Cardiac muscle cell (in vitro differentiated cells and primary cell): Measurements from ENCODE around the gene DUOX1. TPM values are rescaled to one million over a fixed set of nuclear protein-coding genes. Genes with fewer than 3 reads are reported as not detected.

Experiments
- DNase-seq, 2 donors: peaks; one replicate each; pipeline versions ENCODE4 v3.0.0 to v3.0.0-alpha.2; 2010 to 2017; ENCODE audit warnings: low read depth in 1 of 2, low spot score in 1 of 2
- H3K27ac ChIP-seq: fragments of 200-600 bp; sonication (generic); 2 replicates; pipeline ENCODE4 v1.5.1; 2016
- H3K27me3 ChIP-seq: fragments of 200-600 bp; sonication (generic); 2 replicates; pipeline ENCODE4 v1.6.0; 2016; ENCODE audit warnings: control low read depth
- H3K36me3 ChIP-seq: fragments of 200-600 bp; sonication (generic); 2 replicates; pipeline ENCODE4 v1.5.1; 2016; ENCODE audit warnings: control low read depth
- H3K4me1 ChIP-seq: fragments of 200-600 bp; sonication (generic); 2 replicates; pipeline ENCODE4 v1.8.1; 2017; ENCODE audit warnings: low read depth, mild to moderate bottlenecking, mixed run types
- H3K4me3 ChIP-seq: fragments of 200-600 bp; sonication (generic); 2 replicates; pipeline ENCODE4 v1.5.1; 2016; ENCODE audit warnings: mild to moderate bottlenecking
- H3K9me3 ChIP-seq: fragments of 200-600 bp; sonication (generic); 2 replicates; pipeline ENCODE4 v1.5.1; 2017; ENCODE audit warnings: low read depth, mild to moderate bottlenecking, control low read depth
- polyA plus RNA-seq: library from polyadenylated mRNA; unstranded; fragments of >200 nt; fragmentation: Nextera tagmentation; extraction: Ambion mirVana; gene quantifications from 2 replicates; pipeline ENCODE4 v1.2.1, GENCODE V29; 2016
- total RNA-seq: library from RNA; depleted of rRNA; stranded (reverse); fragments of >200 nt; gene quantifications from 2 replicates; pipeline ENCODE4 v1.2.3, GENCODE V29; 2016
- TF ChIP-seq, protein P1 (sequence below): IDR thresholded peaks from 2 replicates; pipeline ENCODE4 v1.5.1; 2012; ENCODE audit warnings: low read depth, mild to moderate bottlenecking, low read length

Gene DUOX1
- total and polyA plus RNA-seq, 2 experiments from 2014 or later = 0.45 to 6.2 TPM

DNA sequence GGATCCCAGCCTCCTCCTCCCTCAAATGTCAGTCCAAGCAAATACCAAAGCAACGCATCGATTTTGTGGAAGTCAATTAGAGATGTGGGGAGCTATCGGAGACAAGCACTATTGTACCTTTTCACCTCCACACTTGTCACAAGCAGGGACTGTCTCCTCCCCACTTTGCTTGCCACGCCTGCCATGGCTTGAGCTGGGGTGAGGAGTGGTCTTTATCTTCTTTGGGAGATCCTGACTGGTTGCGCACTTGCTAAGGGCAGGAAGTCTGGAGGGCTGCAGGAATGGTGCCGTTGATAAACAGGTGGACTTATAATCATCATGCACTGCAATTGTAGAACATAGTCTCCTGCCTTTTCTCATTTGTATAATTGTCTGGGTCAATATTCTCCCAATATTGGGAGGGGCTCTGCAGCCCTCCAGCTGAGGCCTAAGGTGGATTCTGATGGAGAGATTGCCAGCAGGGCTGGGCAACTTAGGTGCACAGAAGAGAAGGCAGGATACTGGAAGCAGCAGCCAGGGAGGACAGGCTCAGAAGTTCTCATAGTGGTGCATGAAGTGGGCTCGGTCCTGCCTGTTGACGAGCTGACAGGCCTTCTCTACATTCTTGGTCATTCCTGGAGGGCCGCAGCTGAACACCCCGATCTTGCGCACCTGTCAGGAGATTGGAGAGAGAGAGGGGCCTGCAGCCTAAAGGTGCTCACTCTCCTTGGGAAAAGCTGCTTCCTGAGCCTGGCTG is 36.0 kb upstream of the DUOX1 start:
- no peak overlapping the region for H3K4me3 ChIP-seq
- no peak overlapping the region for H3K27ac ChIP-seq
- H3K36me3 ChIP-seq = no peaks in the 10 kb centered on the region
- H3K27me3 ChIP-seq = peaks cover 30% of the 10 kb centered on the region
- TF ChIP-seq, protein P1, sequence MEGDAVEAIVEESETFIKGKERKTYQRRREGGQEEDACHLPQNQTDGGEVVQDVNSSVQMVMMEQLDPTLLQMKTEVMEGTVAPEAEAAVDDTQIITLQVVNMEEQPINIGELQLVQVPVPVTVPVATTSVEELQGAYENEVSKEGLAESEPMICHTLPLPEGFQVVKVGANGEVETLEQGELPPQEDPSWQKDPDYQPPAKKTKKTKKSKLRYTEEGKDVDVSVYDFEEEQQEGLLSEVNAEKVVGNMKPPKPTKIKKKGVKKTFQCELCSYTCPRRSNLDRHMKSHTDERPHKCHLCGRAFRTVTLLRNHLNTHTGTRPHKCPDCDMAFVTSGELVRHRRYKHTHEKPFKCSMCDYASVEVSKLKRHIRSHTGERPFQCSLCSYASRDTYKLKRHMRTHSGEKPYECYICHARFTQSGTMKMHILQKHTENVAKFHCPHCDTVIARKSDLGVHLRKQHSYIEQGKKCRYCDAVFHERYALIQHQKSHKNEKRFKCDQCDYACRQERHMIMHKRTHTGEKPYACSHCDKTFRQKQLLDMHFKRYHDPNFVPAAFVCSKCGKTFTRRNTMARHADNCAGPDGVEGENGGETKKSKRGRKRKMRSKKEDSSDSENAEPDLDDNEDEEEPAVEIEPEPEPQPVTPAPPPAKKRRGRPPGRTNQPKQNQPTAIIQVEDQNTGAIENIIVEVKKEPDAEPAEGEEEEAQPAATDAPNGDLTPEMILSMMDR = no peak
- DNase-seq = no peak
- H3K4me1 ChIP-seq = peaks cover 8% of the 10 kb centered on the region
- H3K9me3 ChIP-seq = no peaks in the 10 kb centered on the region

DNA sequence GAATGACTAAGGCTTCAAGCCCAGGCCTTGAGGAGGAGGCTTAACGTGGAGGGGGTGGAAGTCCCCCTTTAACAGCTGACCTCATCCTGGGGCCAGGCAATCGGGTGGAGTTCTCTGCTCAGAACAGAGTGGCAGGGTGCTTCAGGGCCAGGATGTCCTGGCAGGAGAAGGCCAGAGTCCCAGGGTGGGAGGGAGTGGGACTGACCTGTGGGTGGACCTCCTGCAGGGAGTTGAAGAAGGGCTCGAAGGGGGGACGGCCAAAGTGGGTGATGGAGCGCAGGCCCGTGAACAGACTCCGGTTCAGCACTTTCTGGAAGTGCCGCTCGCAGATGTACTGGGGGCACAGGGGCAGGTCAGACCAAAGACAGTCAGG is 35.5 kb upstream of the DUOX1 start:
- TF ChIP-seq, protein P1 = no peak
- H3K9me3 ChIP-seq = no peaks in the 10 kb centered on the region
- DNase-seq = no peak
- peaks cover 3% of the 10 kb centered on the region for H3K4me1 ChIP-seq
- no peak overlapping the region for H3K4me3 ChIP-seq
- H3K36me3 ChIP-seq = no peaks in the 10 kb centered on the region
- H3K27me3 ChIP-seq = peaks cover 32% of the 10 kb centered on the region
- no peak overlapping the region for H3K27ac ChIP-seq

DNA sequence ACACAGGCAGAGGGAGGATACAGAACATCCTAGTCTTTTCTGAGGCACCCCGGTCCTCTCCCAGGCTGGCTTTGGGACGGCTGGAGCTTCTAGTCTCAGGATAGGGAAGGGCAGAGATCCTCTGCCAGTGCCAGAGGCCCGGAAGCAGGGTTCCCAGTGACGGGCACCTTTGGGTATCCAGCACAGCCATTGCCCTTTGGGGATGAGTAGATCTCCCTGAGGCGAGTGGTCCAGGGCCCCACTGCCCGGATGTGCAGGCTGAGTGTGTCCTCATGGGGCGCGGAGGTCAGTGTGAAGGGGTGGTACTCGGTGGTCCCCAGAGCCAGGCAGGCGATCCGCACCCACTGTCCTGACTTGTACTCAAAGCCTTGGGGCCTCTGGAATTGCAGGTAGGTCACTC is 34.1 kb upstream of the DUOX1 start:
- H3K9me3 ChIP-seq = no peaks in the 10 kb centered on the region
- H3K27ac ChIP-seq = no peak overlapping the region
- no peaks in the 10 kb centered on the region for H3K36me3 ChIP-seq
- DNase-seq = no peak
- H3K27me3 ChIP-seq = peaks cover 35% of the 10 kb centered on the region
- TF ChIP-seq, protein P1 = no peak
- no peaks in the 10 kb centered on the region for H3K4me1 ChIP-seq
- H3K4me3 ChIP-seq = no peak overlapping the region

DNA sequence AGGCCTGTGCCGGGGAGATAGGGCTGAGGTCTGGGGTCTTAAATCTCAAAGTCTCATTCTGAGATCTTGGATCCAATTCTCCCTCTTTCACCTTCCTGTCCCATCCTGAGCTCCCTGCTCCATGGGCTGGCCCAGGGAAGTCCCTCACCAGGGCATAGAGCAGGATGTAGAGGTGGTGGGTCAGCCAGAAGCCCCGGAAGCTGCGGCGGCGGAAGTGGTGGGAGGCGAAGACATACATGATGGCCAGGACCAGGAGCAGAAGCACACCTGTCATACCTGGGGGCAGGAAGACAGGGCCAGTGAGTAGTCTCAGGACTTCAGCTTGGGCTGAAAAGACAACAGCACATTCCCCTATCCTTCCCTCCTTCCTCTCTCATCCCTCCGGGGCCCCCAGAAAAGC is 32.3 kb upstream of the DUOX1 start:
- Histone ChIP-seq H3K36me3 (no peaks in the 10 kb centered on the region), H3K9me3 (no peaks in the 10 kb centered on the region), H3K4me1 (no peaks in the 10 kb centered on the region), H3K27me3 (peaks cover 32% of the 10 kb centered on the region), H3K4me3 (no peak overlapping the region), H3K27ac (no peak overlapping the region)
- no peak for DNase-seq
- TF ChIP-seq, protein P1 = no peak

DNA sequence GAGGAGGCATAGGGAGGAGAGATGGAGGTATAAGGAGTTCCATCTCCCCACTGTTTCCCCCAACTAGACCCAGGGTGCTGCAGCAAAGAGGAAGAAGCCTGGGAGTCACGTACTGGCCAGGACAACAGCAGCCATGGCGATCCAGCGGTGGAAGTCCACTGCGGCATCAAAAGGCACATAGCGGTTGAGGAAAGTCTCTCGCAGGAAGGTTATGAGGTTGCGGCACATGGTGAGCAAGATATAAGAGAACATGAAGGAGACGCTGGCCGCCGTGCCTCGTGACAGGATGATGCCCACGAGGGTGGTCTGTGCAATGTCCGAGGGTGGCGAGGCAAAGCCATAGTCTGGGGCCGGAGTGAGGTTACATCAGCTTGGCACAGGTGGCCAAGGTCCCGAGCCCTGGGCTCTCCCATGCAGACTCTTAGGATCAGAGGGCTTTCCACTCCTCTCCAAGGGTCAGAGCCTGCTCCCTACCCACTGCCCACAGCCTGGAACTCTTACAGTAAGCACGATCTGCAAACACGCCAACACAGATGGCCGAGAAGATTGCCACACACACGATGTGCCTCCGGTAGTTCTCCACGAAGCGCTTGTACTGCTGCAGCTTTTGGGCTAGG is 30.1 kb upstream of the DUOX1 start:
- no peaks in the 10 kb centered on the region for H3K9me3 ChIP-seq
- no peak for DNase-seq
- peaks cover 31% of the 10 kb centered on the region for H3K27me3 ChIP-seq
- no peak overlapping the region for H3K4me3 ChIP-seq
- no peak overlapping the region for H3K27ac ChIP-seq
- no peaks in the 10 kb centered on the region for H3K4me1 ChIP-seq
- H3K36me3 ChIP-seq = no peaks in the 10 kb centered on the region
- TF ChIP-seq, protein P1 = no peak
